Left lung (tissue), 10 donors: ENCODE data around the gene CHRNB4. TPM values are rescaled to one million over a fixed set of nuclear protein-coding genes. Genes with fewer than 3 reads are reported as not detected.

Experiments
- ATAC-seq: fragments of 200-7000 bp; cut with Tn5 transposase; one replicate; pipeline ENCODE4 v1.9.1; 2020; ENCODE audit warnings: moderate library complexity
- DNase-seq, 4 donors: peaks; one replicate each; pipeline ENCODE4 v3.0.0-alpha.2; 2013 to 2020
- H3K27ac ChIP-seq, 2 donors: fragments of 200-600 bp; sonication (generic) in 1 of 2; one replicate each; pipeline versions ENCODE4 v1.5.0 to v1.8.0; 2020 to 2021
- H3K27me3 ChIP-seq, 2 donors: fragments of 200-600 bp; sonication (generic) in 1 of 2; one replicate each; pipeline versions ENCODE4 v1.5.0 to v1.8.0; 2020 to 2021
- H3K36me3 ChIP-seq, 2 donors: fragments of 200-600 bp; sonication (generic) in 1 of 2; one replicate each; pipeline versions ENCODE4 v1.5.0 to v1.8.0; 2020 to 2021
- H3K4me1 ChIP-seq, 2 donors: fragments of 200-600 bp; one replicate each; pipeline ENCODE4 v1.8.0; 2021
- H3K4me3 ChIP-seq, 2 donors: fragments of 200-600 bp; sonication (generic) in 1 of 2; one replicate each; pipeline versions ENCODE4 v1.5.0 to v1.8.0; 2020 to 2021; ENCODE audit warnings: mild to moderate bottlenecking in 1 of 2
- H3K9me3 ChIP-seq, 2 donors: fragments of 200-600 bp; sonication (generic) in 1 of 2; one replicate each; pipeline versions ENCODE4 v1.5.0 to v1.8.0; 2020 to 2021
- intact Hi-C, 2 donors: fragments of 100-400 bp; cut with DNase I; formaldehyde crosslinking; loops; one replicate each; pipeline versions ENCODE4 v1.11.2 to v1.14.2; 2022
- polyA plus RNA-seq, 6 donors: library from polyadenylated mRNA; unstranded; fragments of 120-200 nt; gene quantifications; one replicate each; pipeline ENCODE4 v1.2.1, GENCODE V29; 2013; ENCODE audit not compliant: insufficient read length in 6 of 6
- total RNA-seq, 2 donors: library from RNA; stranded (reverse); fragmentation: NEBNext Ultra II Directional; extraction: Animal tissue kit (Norgen Biotek cat#: 25700); gene quantifications; one replicate each; pipeline ENCODE4 v1.2.1, GENCODE V29; 2021
- TF ChIP-seq, protein P1 (sequence below), 2 donors: fragments of 200-600 bp; sonication (generic) in 1 of 2; IDR thresholded peaks; one replicate each; pipeline versions ENCODE4 v1.5.0 to v1.8.0; 2021; ENCODE audit warnings: antibody characterized with exemption in 2 of 2
- donor health status: DM: no; HTN: yes; CAD: no.
- donor health status: DM: no; HTN: no; CAD: no.

Gene CHRNB4
- total and polyA plus RNA-seq, 8 donors, result 0.24 to 0.40 (median 0.30) TPM; not detected in 2

GRCh38 chr15:78634210-78635145 is 6.5 kb downstream of the CHRNB4 start:
- H3K4me1 ChIP-seq, result no peaks in the 10 kb centered on the region
- H3K36me3 ChIP-seq, result no peaks in the 10 kb centered on the region
- H3K9me3 ChIP-seq, result peaks cover 0 to 14% of the 10 kb centered on the region in 2 donors
- DNase-seq (no peak), ATAC-seq (no peak)
- TF ChIP-seq, protein P1, sequence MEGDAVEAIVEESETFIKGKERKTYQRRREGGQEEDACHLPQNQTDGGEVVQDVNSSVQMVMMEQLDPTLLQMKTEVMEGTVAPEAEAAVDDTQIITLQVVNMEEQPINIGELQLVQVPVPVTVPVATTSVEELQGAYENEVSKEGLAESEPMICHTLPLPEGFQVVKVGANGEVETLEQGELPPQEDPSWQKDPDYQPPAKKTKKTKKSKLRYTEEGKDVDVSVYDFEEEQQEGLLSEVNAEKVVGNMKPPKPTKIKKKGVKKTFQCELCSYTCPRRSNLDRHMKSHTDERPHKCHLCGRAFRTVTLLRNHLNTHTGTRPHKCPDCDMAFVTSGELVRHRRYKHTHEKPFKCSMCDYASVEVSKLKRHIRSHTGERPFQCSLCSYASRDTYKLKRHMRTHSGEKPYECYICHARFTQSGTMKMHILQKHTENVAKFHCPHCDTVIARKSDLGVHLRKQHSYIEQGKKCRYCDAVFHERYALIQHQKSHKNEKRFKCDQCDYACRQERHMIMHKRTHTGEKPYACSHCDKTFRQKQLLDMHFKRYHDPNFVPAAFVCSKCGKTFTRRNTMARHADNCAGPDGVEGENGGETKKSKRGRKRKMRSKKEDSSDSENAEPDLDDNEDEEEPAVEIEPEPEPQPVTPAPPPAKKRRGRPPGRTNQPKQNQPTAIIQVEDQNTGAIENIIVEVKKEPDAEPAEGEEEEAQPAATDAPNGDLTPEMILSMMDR (IDR thresholded peaks at IDR 0.05), result no peak
- peaks cover 0 to 2% of the 10 kb centered on the region in 2 donors for H3K27me3 ChIP-seq
- intact Hi-C loops, result loop anchor here in 1 of 2 donors (5.0 kb wide), 1 partner anchor 73 kb away; no protein-coding TSS in a partner anchor
- no peak overlapping the region for H3K27ac ChIP-seq
- no peak overlapping the region for H3K4me3 ChIP-seq

DNA sequence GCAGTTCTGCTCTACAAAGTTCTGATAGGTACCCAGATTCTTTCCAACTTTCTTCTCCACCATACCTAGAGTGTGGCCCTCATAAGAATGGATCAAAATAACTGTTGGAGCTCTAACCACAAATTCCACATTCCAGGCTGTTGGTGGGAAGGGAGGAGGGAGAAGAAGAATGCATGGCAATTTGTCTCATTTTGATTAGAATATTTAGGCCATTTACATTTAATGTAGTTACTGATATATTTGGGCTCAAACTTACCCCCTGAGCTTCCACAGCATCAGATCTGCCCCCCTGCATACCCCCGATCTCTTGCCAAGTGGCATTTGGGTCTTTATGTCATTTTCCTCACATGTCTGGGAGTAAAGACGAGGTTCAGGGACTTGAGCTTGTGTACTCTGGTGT is 7.7 kb downstream of the CHRNB4 start:
- no peak overlapping the region for H3K4me3 ChIP-seq
- intact Hi-C loops, result no loop called here
- DNase-seq, result no peak
- no peaks in the 10 kb centered on the region for H3K36me3 ChIP-seq
- peaks cover 0 to 12% of the 10 kb centered on the region in 2 donors for H3K27me3 ChIP-seq
- H3K9me3 ChIP-seq, result peaks cover 0 to 14% of the 10 kb centered on the region in 2 donors
- no peak for ATAC-seq
- TF ChIP-seq, protein P1 (IDR thresholded peaks at IDR 0.05), result no peak
- no peak overlapping the region for H3K27ac ChIP-seq
- no peaks in the 10 kb centered on the region for H3K4me1 ChIP-seq

GRCh38 chr15:78630886-78631633 is 9.9 kb downstream of the CHRNB4 start:
- Histone ChIP-seq H3K27me3 (peaks cover 0 to 28% of the 10 kb centered on the region in 2 donors), H3K4me3 (no peak overlapping the region), H3K9me3 (peaks cover 0 to 14% of the 10 kb centered on the region in 2 donors), H3K36me3 (no peaks in the 10 kb centered on the region), H3K27ac (no peak overlapping the region), H3K4me1 (no peaks in the 10 kb centered on the region)
- DNase-seq, result no peak
- ATAC-seq, result no peak
- TF ChIP-seq, protein P1 (IDR thresholded peaks at IDR 0.05), result no peak
- intact Hi-C loops, result no loop called here

GRCh38 chr15:78629716-78630065 is 11.3 kb downstream of the CHRNB4 start:
- TF ChIP-seq, protein P1 (IDR thresholded peaks at IDR 0.05), result no peak
- DNase-seq (no peak), ATAC-seq (no peak)
- Histone ChIP-seq H3K4me3 (no peak overlapping the region), H3K9me3 (peaks cover 0 to 14% of the 10 kb centered on the region in 2 donors), H3K36me3 (no peaks in the 10 kb centered on the region), H3K27ac (no peak overlapping the region), H3K4me1 (no peaks in the 10 kb centered on the region), H3K27me3 (peaks cover 0 to 29% of the 10 kb centered on the region in 2 donors)
- intact Hi-C loops, result no loop called here
